Germinal center (tissue), 1 donor: Measurements from ENCODE around the gene APBB1IP.

ENCODE experiments used
- DNase-seq: peaks from one replicate; pipeline ENCODE4 v3.0.0; 2012; ENCODE audit warnings: mixed read lengths, low spot score

Gene APBB1IP

DNA sequence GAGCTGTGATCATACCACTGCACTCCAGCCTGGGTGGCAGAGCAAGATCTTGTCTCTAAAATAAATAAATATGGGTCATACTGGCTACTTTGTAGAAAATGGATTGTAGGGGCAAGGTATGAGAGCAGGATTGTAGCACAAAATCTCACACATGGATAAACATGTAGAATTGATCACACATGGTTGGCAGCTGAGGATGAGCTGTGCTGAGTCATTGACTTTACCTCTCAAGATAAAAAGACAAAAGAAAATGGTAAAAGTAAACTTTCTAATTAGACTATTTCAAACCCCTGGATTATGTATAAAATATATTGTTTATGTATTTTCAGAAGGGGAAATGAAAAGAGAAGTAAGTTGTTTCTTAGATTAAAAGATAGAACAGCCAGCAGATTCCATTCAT, 69.3 kb downstream of the APBB1IP start:
- DNase-seq: no peak

DNA sequence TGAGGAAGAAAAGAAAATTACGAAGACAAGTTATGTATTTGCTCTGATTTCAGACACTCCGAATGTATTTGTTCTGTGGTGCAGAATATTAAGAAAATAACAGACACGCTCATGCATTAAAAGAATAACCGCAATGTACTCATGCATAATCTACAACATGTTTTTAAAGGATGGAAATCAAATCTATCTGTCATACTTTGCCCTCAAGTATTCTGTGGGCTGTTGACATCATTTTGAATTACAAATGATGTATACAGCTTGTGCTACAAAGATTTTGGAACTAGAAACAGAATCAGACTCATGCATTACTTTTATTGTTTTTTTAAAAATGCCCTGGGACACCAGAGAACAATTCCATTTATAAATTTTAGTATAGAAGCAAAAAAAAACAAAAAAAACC, 69.9 kb downstream of the APBB1IP start:
- no peak for DNase-seq

DNA sequence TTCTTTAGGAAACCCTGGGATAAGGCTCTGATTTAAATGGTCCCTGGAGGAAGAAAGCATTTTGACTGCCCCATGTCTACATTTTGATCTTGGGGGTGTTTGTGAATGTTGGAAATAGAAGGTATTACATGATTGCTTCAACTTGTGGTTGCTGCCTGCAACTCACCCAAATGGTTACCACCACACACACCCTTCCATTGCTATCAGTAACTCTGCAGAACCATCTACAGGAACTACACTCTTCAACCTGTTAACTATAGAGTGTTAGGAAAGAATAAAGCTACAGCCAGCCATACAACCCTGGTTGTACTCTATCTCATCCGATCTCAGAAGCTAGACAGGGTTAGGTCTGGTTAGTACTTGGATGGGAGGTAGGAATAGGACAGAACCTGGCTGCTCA, 71.2 kb downstream of the APBB1IP start:
- DNase-seq: no peak

DNA sequence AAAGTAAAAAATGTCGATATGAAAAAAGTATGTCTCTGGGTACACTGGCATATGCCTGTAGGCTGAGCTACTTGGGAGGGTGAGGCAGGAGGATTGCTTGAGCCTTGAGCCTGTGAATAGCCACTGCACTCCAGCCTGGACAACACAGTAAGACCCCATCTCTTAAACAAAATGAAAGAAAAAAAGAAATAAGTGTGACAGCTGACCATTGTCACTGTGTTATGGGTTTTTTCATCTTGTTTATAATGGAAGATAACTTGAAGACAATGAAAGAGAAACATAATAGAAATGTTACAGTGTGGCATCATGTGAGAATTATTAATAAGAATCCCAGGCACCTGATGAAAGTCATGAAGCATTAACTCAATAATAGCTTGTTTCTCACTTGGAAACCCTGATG, 75.0 kb downstream of the APBB1IP start:
- no peak for DNase-seq

DNA sequence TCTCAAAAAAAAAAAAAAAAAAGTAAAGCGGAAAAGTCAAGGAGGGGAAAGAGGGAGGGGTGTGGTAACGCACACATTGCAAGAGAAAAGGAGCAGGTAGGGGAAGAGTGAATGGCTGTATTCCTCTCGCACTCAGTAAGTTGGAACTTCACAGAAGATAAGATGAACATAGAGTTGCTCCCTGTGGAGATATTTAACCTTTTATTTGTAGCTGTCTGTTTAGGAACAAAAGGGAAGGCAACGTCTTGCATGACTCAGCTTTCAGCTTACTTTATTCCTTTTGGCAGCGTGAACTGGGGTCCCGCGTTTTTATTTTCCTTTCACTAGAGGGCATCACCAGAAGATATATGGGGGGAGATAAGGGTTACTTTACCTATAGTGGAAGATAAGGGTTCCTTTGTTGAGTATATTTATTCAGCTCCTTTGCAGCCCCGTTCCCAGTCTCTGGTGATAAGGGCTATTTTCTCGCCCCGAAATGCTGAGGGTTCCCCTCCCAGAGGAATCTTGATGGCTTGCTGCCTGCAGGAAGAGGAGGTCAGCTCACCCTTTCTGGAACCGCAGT, 78.5 kb downstream of the APBB1IP start:
- DNase-seq: no peak

DNA sequence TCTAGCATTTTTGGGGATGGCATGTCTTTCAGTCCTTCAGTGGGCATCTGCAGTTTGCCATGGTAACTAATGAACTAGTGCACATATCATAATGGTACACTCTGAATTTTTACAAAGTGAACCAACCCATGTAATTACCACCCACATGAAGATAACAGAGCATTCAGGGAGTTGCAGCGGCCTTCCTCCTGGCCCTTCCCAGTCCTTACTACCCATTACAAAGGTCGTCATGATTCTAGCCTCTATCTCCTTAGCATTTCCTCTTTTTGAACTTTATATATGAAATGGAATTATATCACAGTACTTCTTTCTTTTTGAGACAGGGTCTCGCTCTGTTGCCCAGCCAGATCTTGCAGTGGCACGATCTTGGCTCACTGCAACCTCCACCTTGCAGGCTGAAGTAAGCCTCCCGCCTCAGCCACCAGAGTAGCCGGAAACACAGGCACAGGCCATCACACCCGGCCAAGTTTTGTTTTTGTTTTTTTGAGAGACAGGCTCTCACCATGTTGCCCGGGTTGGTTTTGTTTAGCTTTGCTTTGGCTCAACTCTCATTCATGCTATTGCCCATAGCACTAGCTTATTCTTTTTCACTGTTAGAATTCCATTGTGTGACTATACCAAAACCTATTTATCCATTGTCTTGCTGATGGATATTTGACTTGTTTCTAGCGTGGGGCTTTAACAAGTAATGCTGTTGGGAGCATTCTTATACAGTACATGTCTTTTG, 79.2 kb downstream of the APBB1IP start:
- no peak for DNase-seq

DNA sequence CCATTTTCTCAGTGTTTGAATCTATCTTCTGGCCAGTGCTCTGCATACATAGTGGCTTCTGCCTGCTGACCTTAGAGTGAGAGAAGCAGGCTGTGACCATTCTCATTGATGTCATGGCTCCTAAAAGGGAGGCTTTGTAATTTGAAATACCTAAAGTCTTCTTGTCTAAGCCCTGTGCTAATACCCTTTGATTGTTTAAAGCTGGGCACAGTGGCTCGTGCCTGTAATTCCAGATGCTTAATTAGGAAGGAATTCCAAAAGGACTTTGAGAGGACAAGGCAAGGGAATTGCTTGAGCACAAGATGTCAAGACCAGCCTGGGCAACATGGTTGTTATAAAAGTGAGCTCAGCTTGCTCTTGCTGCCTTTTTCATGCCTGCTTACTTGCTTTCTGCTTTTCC, 81.7 kb downstream of the APBB1IP start:
- no peak for DNase-seq

DNA sequence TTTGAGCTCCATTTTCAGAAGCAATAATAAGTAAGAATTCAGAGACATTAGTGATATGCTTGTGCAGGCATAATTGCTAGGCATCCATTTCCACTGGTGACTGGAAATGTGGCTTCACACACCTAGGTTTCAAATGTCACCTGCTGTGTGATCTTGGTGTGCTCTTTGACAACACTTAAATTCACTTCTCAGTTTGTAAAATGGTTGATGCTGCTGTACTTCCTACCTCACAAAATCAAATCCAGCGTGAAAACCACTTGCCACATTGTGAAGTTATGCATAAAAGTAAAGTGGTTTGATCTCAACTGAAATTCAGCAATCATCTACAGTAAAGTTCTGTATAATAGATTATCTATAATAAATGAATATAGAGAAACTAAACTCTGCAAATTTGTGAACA, 82.4 kb downstream of the APBB1IP start:
- no peak for DNase-seq

DNA sequence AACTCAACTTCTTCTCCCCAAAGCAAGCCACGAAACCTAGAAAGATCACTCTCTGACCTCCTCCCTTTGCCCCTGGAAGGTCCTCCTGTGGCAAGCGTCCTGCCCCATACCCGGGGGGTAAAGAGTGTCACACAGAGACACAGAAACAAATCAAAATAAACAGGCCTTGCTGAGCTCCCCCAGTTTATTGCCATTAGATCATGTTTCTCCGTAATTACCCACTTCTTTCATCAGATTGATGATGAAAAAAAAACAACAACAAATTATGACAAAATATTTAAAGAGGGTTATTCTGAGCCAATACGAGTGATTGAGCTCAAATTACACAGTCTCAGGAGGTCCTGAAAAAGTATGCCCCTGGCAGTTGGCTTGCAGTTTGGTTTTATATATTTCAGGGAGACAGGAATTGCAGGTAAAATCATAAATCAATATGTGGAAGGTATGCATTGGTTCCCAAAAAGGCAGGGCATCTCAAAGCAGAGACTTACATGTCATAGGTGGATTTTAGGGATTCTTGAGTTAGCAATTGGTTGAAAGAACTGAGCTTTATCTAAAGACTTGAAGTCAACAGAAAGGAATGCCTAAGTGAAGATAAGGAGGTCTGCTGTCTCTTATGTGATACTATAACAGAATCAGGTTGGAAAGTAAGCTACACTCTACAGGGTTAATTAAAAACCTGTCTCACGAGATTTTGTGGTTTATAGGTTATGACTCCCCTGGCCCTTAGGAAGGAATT, 86.2 kb downstream of the APBB1IP start:
- DNase-seq: no peak

DNA sequence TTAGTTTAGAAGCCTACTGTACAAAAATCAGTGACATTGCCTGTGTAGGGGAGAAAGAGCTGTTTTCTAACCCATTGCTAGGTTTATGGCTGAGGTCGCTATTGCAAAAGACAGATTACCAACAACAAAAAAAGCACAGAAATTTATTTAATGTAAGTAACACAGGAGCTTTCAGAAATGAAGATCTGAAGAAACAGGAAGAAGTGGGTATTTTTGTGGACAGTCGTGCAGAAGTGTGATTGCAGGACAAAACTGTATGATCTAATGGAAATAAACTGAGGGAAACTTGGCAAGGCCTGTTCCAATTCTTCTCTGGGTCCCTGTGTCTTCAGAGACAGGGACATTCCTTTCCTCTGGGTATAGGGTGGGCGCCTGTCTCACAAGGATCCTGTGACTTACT, 87.4 kb downstream of the APBB1IP start:
- no peak for DNase-seq

DNA sequence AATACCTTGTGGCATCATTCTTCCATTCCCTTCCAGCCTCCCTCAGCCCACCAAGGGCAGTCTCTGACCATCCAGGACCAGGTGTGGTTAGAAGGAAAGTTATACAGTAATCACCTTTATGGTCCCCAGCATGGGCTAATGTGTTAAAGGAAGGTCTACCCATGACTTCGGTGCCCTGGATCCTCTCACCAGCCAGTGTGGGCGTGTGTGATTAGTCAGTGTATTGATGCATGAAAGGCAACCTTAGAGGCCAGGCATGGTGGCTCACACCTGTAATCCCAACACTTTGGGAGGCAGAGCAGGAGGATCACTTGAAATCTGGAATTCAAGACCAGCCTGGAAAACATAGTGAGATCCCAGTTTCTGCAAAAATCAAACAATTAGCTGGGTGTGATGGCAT, 88.9 kb downstream of the APBB1IP start:
- no peak for DNase-seq

DNA sequence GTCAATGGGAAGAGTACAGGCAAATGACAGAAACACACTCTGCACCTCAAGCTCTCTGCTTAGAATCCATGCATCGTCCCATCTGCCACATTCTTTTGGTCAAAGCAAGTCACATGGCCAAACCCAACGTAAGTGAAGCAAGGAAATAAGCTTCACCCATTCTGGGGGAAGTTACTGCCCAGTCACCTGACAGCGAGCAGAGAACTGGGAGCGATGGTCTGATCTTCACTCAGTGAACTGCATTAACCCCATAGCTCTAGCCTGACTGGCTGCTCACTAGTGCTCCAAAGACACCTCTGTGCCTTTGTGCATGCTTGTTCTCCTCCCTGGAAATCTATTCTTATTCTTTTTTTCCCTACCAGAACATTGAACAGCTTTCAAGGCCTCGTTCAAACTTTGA, 89.9 kb downstream of the APBB1IP start:
- DNase-seq: no peak

DNA sequence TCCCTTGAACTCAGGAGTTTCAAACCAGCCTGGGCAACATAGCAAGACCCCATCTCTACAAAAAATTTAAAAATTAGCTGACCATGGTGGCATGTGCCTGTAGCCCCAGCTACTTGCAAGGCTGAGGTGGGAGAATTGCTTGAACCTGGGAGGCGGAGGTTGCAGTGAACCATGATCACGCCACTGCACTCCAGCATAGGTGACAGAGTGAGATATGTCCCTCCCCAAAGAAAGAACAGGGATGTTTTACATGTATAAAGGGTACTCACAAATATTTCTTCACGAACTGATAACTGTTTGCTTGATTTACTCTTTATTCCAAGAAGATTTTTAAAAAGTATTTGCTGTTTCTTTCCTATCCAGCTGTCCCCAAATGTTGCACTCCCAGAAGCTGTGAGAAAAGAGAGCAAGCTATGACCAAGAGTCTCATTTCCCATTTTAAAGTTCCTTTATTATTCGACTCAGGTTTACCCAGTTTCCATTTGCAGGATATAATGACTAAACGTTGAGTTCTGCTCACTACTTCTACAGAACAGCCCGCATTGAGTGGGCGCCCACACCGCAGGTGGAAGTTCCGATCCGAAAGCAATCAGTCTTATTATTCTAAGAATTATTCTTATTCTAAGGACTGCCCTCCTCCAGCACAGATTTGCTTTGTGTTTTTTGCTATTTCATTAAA, 90.7 kb downstream of the APBB1IP start:
- DNase-seq: no peak

DNA sequence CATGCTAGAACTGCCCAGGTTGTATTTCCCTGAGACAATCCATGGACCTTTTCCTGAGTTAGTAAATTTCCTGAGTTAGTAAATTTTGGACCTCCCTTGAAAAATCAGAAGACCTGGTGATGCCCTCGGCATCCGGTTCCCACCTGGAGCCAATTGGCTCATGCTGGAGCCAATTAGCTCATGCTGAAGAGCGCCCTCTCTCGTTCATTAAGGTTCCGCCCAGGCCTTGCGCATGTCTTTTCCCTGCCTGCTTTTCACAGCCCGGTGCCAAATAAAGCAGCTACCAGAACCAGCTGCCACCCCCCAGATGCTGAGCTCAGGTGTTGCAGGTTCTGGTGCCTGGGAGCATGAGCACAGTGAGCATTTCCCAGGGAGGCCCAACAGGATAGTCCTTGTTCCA, 96.2 kb downstream of the APBB1IP start:
- no peak for DNase-seq

DNA sequence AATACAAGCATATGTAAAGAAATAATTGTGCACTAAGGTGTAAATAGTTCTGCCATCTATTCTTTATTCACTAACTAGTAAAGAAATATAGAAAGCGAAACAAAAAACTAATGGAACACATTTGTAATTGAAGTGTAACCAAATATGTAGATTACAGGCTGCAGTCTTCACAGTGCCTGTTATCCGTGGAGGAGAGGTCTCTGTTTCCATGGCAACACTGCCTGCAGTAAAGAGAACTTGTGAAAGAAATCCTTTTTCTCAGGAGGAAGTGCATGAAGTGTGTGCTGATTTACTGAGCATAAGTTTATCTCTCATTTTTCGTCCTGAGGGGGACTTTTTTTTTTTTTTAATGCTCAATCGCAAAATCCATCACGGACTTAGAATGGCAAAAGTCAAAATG, 102.5 kb downstream of the APBB1IP start:
- DNase-seq: peak; percentile 64

DNA sequence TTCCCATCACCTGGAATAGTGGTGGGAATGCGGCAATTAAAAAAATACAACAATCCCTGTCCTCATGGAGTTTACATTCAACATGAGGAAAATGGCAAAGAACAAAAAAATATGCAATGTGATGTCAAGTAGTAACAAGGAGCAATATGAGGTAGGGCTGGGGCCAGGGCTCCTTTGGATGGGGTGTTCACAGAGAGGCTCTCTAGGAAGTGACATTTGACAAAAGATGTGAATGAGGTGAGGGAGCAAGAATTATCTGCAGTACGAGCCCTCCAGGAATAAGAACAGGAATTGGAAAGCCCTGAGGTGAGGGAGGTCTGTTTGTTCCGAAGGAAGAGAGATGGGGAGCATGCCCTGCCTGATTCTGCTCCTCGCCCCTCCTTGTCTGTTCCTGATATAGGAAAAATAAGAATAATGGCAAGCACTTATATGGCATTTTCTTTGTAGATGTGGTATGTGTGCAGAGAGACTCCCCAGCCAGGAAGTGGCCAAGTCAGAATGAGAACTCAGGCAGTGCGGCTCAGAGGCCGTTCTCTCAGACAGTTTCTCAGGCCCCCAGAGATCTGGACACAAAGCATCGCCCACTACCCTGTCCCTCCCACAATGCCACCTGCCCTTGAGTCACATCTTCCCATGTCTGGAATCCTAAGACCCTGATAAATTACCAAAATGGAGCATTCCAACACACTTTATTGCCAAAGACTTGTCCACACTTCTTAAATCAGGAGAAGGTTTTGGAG, 105.6 kb downstream of the APBB1IP start:
- DNase-seq: no peak

DNA sequence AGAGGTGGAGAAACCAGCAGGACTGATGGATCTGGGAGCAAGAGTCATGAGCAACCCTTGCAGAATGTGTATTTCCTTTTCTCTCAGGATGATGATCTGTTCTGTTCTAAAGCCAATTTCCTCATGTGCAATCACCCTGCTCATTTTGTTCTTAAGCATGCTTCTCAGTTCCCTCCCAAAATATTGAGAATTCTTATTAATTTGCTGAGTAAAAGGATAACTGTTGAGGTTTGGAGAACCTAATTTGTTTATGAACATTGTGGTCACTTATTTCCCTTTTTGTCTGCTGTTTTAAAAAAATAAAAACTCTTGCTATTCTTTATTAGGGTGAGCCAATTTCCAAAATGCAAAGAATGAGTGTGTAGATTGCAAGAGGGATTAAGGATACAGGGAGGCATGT, 106.8 kb downstream of the APBB1IP start:
- DNase-seq: no peak

DNA sequence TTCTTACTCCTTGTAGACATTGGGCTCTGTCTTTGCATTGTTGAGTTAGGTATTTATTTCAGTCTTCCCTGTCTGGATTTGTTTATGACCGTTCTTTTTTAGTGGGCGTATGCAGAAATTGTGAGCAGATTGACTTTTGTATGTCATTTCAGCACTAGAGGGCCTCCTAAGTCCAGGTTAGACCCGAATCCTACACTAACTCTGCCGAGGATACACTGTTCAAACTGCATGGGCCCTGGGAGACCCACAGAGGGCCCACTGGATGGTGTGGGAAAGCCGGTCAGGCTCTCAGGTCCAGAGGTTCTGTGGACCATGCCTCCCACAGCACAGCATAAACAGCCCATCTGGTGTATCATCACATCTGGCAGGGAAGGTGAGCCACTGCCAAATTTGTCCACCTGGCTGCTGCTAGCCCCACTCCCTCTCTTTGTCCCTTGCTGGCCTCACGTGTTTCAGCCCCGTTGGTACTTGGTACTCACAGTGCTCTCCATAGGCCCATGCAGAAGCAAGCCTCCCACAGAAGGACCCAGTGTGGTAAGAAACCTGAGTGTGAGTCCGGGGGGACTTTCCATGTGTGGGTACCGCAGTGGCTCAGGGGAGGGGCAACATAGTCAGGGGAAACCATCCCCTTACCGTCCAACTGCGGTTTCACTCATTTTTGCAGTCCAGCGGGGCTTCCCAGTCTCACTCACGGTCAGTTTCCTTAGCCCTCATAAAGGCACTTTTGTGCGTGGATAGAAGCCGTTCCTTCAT, 112.8 kb downstream of the APBB1IP start:
- no peak for DNase-seq

DNA sequence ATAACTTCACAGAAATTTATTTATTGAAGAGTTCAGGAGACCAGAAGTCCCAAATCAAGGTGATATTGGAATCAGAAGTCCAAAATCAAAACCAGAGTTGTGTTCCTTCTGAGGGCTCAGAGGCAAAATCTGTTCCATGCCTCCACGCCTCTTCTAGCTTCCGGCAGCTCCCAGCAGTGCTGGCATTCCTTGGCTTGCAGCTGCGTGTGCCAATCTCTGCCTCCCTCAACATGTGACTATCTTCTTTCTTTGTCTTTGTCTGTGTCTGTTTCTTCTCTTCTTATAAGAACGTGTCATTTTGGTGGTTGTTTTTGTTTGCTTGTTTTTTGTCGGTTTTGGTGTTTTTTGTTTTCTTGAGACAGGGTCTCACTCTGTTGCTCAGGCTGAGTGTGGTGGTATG, 116.1 kb downstream of the APBB1IP start:
- DNase-seq: no peak

DNA sequence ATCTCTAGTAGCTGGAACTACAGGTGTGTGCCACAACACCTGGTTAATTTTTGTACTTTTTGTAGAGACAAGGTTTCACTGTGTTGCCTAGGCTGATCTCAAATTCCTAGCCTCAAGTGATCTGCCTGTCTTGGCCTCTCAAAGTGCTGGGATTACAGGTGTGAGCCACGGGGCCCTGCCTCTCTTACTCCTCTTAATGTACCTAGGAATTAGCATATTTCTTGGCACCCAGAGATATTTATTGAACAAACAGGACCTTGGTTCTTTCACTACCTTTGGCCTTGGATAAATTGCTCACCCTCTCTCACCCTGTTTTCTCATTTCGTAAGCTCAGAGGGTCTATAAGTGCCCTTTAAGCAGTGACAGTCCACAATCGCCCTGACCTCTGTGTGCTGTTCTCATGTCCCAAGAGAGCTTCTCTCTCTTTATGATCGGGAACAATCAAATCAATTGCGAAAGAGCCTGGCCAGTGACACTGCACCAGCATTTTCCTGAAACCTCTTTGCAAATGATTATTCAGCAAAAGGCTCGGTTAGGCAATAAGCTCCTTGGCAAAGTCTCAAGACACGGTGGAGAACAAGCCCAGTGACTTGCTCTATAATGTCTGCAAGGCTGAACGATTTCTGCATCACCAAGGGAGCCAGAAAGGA, 117.7 kb downstream of the APBB1IP start:
- DNase-seq: no peak
